ENCODE data around the gene KIFC3. TPM values are rescaled to one million over a fixed set of nuclear protein-coding genes. Genes with fewer than 3 reads are reported as not detected.
A peak's percentile ranks its signal among the peaks of the same experiment; 100 is the strongest.
"Not testable (repeated sequence)": the region's sequence is repeated elsewhere in the genome, so short reads cannot be mapped to it uniquely, and the experiment has no call there.

The KIFC3 gene
- total RNA-seq, 1 donor from 2014 or later, result 445 TPM

DNA sequence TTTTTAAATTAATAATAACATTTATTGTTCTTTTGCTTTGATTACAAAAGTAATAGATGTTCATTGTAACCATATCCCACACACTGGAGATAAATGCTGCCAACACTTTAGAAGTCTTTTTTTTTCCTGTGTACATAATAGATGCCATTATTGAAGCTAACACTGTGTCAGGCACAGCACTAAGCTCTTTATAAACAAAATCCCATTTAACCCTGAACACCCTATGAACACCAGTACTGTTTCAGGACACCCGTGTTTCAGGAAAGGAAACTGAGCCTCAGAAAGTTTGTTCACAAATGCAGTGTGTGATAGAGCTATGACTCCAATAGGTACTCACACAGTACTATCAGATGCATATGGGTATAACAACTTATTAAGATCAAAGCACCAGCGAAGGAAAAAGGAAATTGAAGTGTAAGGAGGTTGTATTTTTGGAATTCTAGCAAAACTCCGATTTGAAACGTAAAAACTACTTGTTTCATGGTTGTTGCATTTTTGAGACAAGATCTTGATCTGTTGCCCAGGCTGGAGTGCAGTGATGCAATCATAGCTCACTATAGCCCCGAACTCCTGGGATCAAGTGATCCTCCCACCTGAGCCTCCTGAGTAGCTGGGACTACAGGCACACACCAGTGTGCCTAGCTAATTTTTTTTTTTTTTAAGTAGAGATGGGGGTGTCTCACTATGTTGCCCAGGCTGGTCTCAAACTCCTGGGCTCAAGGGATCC is 2.0 kb upstream of the KIFC3 start:
- no peak for DNase-seq (ENCODE audit: low read depth)

DNA sequence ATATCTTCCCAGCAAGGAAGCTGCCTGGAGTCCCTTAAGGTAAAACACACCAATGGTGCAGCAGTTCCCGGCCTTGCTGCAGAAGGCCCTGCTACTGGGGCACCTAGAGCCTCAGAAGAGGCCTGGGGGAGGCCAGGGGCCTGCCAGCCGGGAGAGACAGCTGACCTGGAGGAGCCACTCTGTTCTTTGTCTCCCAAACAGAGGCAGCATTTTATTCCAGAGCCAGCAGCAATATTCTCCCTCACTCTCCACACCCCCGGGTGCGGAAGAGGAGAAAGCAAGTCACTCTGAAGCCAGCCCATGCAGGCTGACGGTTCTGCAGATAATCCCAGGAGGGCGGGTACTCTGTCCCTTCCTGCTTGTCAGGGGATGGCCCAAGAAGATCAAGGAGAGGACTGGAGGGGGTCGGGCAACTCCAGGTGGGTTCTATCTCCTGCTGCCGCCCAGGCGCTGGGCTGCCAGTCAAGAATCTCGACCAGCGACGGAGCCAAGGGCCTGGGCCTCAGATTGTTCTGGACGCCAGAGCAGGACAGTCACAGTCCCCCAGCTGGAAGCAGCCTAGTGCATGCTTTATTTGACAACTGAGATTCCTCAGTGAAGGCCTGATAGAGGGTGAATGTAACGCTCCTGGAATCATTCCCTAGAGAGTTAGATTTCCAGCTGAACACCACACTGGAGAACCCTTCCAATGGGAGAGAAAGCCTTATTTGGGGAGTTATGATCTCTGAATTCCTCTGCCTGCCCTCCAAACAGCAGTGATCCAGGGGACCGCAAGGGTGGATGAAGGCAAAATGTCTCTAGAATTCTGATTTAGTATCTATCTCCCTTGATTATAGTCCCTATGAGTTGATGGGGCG is 1.1 kb upstream of the KIFC3 start:
- no peak for DNase-seq (ENCODE audit: low read depth)

DNA sequence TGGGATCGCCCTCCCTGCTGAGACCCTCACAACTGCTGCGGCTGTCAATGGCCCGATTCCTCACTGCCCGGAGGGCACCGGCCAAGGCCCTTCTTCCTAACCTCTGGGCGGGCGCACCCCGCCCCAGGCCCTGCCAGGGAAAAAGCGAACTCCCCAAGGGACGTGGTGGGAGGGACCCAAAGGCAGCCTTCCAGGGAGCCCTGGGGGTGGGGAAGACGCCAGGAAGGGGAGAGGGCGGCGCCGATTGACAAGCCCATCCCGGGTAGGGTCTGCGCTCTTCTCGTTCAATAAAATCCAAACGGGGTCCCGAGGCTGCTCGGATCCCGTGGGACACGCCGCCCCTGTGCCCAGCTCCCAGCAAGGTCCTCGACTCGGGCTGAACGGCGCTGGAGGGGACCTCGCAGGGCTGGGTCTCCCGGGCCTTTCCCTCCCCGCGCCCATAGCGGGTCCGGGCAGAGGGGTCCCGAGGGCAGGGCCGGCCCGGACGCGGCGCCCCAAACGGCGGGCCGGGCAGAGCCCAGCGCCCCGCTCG is 416 bp downstream of the KIFC3 start:
- no peak for DNase-seq (ENCODE audit: low read depth)

DNA sequence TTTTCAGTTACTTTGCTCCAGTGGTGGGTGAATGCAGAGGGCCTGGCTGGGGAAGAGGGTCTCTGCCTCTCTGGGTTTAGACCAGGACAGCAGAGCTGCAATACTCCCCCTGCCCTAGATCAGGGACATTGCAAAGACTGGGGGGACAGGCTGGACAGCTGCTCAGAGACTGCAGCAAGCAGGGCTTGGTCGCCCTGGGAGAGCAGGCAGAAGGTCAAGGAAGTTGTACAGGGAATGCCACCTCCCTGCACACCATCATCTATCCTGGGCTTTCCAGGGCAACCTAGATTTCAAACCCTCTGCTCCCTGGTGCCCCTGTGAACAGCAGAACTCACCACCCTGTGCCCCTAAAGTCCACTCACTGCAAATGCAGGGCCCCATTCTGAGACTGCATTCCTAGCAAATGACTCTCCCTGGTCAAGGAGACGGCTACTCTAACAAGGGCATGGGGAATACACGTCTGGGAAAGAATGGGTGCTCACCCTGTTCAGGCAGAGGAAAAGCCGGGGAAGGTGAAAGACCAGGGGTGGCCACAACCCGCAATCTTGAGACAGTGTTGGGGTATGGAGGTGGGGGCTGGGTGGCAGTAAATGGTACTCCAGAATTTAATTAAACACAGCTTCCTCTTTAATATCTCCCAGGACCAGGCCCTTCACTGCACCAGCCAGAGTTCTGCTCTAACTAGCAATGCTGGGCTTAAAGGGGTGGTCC is 1.0 kb downstream of the KIFC3 start:
- peak; percentile 75 for DNase-seq (ENCODE audit: low read depth)

DNA sequence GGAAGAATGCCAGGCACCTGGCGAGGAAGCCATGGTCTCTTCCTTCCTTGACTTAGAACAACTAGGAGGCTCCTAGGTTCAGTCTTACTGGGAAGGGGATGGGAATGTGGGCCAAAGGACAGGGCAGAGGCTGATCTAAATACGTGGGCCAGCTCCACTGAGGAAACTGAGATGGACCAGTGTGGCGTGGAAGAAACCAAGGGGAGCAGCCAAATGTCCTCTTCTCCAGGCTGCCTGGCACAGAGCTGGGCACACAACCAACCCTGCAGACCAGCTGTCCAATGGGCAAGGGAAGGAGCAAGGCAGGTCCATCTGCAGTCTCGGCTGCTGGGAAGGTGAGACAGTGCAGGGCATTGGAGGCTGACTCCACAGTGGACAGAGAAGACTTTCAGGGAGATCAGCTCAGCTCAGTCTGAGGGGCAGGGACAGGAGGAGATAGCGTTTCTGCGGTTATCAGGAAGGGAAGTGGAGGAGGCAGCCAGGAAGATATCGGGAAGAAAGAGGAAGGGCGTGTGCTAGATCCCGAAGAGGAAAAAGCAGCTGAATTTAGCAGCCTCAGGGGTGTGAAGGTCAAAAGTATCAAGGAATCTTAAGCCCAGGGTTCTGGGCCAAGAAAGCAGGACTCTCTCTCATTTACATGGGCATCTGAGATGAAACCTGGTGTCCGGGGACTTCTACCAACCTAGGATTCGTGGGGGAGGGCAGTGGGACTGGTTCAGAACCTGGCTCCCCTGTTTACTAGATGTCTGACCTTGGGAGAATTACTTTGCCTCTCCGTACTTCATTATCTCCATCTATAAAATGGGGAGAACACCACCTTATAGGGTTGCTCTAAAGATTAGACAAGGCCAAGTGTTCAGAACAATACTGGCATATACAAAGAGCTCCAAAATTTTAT is 1.8 kb downstream of the KIFC3 start:
- DNase-seq (ENCODE audit: low read depth), result no peak

DNA sequence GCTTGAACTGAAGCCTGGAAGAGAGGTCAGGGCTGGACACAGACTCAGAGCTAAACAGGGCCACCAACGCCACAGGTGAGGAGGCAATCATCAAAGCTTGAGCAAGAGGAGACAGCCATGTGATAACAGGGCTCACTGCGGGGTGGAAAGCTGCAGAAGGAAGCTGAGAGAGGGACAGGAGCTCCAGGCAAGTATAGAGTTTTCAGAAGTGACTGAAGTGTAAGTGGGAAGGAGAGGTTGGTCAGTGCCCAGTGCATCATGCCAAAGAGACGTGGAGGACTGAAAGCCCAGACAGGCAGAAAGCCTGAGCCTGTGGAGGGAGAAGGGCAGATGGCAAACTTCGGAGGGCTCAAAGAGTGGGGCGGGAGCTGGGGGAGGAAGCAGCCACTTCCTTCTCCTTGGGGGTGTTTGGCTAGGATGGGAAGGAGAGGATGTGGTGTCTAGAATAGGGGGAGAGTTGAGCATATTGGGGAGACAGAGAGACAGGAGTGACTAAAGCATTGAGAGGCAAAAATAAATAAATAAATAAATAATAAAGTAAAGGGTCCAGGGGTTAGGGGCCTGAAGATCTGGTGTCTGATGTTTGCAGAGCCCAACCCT is 2.6 kb downstream of the KIFC3 start:
- no peak for DNase-seq (ENCODE audit: low read depth)

DNA sequence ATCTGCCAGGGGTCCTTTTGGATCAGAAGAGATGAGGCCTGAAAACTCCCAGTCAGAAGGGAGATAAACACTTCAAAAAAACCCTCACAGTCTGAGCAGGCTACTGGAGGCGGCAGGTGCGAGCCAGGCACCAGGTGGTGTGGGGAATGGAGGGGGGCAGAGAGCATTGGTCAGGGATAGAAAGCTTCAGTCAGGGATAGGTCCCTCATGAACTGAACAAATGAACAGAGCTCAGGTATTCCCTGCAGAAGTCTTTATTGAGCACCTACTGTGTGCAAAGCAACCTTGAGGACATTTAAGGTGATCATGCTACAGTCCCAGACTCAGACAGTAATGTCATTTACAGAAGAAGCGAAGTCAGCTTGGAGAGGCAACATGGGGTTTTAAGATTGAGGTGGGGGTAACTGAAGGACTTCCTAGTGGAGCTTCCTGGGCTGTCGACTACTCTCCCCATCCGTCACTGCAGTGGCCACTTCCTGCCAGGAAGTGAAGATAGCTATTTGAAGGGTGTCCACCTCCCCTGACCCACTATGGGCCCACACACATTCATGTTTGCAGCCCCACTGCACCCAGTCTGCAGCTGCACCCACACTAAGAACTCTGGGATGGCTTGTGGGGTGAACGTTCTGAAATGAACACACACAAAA is 3.2 kb downstream of the KIFC3 start:
- no peak for DNase-seq (ENCODE audit: low read depth)

DNA sequence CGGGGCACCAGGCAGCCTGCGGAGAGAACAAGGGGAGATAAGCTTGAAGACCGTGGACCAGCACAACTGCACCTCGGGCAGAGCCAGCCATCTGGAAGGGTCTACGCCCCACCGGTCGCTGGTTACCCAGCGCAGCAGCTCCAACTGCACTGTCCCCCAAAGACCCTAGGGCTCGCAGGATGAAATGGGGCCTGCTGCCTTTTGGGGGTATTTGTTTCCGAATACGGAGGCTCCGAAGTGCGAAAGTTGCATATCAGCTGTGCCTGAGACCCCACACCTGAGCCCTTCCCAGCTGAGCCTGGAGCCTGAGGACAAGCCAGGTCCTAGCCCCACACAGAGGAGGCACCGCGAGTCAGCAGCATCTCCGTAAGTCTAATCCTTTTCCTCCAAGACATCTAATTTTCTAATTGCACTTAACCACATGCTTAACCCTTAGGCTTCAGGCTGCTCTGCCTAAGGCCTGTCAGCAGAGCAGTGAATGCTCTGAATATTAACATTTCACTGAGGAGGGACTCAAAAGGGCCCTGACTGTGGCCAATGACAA is 4.0 kb downstream of the KIFC3 start:
- no peak for DNase-seq (ENCODE audit: low read depth)

DNA sequence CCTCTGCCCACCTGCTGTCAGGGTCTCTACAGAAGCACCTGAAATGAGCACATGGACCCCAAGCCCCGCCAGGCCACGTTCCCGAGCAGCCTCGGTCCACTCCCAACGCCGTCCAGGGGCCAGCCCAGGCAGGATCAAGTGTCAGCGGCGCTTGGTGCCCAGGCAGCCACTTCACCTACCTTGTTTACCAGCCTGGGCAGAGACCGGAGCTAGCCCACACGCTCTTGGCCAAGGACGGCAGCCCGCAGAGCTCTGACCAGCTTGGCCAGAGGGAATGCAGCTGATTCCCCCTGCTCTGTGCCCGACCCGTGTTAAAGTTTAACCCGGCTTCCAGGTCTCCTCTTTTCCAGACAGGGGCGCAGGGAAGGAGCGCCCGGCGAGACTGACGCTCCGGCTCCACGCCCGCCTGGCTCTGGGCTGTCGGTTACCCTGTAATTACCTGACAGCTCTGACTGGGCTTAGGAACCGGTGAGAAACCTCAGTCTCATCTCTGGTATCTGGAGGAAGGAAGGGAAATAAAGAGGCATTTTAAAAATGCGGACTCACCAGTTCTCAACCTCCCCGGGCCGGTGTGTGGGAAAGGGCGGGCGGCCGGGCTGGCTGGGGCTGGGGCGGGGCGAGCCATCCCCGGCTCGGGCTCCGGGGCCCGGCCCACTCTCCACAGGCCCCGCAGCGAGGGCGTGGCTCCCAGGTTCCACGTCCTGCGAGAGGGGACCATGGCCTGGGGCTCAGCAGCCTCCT is 4.6 kb downstream of the KIFC3 start:
- DNase-seq (ENCODE audit: low read depth), result peak; percentile 90

DNA sequence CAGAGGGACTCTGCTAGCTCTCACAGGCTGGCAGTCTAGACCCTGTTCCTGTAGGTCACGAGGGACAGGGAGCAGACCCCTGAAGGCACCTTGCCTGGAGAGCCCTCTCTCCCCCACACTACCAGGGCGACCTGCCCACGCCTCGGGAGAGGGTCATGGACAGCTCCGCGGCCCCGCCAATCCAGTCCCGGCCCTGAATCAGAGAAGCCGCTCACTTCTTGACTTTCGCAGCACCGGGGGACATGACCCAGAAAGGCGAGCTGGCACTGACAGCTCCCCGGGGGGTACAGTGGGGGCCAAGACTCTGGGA is 5.1 kb downstream of the KIFC3 start:
- no peak for DNase-seq (ENCODE audit: low read depth)

DNA sequence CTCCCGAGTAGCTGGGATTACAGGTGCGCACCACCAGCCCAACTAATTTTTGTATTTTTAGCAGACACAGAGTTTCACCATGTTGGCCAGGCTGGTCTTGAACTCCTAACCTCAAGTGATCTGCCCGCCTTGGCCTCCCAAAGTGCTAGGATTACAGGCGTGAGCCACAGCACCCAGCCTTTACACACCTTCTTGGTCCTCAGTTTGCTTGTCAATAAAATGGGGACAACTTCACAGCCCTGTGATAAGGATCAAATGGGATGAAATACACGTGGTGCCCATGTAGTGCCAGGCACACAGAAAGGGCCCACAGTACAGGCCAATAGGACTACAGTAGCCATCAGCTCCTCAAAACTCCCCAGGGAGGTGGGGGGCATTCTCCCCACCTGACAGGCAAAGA is 6.3 kb downstream of the KIFC3 start:
- not testable (repeated sequence) for DNase-seq (ENCODE audit: low read depth)

DNA sequence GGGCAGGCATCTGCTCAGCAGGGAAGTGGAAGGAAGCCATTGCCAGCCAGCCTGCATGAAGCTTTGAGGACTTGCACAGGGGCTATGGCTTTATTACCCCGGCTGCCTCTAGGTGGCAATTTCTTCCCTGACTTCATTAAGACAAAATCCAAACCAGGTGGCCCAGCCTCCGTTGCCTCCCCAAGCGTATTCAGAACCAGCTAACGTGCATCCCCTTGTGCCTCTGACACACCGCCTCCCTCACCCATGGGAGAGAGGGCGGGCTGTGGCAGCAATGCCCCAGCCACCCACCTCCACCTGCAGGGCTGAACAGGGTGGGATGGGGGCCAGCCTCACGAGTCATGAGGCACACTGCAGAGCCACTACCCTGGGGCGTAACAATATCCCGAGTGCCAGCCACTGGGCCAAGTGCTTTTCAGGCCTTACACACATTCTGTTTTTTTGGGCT is 6.8 kb downstream of the KIFC3 start:
- peak; percentile 84 for DNase-seq (ENCODE audit: low read depth)

DNA sequence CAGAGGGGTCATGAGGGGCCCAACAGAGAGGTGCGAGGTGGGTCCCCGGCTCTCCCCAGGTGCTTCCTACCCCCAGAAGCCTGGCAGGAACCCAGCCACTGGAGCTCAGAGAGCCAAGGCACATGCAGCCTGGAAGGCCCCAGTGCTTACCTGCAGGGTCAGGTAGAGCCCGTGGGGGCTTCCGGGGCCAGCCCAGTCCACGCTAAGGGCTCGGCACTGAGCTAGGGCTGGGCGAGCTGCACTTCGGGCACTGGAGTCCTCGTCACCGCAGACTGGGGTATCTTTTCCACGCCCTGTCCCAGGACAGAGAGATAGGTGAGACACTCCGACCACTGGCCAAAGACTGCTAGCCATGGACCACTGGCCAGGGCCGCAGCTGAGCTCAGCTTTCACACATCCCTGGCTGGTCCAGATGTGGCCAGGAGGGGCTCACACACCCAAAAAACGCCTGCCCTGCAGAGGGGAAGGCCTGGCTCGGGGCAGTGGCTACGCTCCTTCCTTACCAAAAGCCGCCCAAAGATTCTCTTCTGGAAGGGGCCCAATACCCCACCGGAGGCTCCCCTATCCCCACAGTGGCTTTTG is 7.4 kb downstream of the KIFC3 start:
- no peak for DNase-seq (ENCODE audit: low read depth)

DNA sequence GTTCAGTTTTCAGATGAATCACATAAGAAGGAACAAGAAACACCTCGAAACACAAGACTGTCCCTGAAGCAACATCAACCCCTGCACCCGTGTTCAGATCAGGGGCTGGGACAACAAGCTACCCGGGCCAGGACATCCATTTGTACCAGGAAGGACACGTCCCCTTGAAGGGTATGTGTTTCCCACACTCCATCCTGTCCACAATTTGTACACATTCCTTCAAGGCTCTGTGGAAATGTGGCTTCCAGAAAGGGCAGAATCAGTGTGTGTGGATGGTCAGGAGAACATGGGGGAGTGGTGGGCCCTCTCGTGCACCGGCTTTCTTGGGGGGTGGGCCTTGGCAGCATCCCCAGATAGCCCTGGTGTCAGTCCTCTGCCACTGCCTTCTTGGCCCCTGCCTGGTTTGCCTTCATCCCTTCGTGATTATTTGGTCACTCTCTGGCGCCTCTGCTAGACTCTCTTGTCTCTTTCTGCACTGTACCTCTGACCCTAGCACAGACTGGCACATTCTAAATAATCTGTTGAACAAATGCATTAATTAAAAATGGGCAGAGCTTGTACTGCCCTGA is 10.3 kb downstream of the KIFC3 start:
- no peak for DNase-seq (ENCODE audit: low read depth)

DNA sequence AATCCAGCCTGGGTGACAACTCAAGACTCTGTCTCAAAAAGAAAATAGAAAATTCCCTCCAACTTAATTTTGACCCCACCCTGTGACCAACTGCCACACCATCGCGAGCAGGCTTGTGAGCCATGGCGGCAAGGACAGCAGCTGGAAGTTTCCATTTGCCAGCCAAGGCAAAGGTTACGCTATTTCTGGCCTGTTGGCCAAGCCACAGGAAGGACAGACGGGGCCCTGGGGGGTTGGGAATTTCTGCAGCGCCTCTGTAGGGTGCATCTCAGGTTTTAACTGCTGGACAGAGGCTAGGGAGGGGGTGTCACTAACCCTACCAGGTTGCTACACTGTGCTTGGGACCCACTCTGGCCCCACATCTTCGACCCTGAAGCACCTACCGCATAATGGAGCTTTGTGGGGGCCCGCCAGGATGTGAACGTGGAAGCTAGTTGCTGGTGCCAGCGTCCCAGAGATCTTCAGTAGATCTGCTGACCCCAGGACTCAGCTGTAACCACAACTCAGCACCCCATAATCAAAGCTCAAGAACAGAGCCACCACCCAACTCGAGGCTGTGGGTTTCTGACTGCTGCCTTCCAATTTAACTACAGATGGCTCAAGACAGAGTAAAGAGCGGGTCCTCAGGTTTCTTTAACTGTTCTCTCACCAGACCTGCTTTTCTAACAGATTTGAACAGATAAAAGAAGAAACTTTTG is 10.9 kb downstream of the KIFC3 start:
- no peak for DNase-seq (ENCODE audit: low read depth)

DNA sequence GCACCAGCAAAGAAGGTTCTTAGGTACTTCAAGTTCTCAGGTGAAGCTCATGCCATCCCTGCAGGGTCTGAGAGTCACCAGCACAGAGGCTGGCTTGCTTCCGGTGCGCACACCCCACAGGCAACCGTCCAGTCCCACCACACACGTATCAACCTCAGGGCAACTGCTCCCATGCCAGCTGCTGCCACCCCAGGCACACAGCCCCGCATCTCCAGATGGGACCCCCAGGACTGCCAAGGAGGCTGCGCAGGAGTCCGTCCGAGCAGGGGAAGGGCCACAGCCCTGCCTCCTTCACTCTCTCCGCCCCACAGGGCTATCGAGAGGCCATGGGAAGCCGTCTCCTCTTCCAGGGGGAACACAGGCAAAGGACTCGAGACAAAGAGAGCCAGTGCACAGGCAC is 13.3 kb downstream of the KIFC3 start:
- no peak for DNase-seq (ENCODE audit: low read depth)

DNA sequence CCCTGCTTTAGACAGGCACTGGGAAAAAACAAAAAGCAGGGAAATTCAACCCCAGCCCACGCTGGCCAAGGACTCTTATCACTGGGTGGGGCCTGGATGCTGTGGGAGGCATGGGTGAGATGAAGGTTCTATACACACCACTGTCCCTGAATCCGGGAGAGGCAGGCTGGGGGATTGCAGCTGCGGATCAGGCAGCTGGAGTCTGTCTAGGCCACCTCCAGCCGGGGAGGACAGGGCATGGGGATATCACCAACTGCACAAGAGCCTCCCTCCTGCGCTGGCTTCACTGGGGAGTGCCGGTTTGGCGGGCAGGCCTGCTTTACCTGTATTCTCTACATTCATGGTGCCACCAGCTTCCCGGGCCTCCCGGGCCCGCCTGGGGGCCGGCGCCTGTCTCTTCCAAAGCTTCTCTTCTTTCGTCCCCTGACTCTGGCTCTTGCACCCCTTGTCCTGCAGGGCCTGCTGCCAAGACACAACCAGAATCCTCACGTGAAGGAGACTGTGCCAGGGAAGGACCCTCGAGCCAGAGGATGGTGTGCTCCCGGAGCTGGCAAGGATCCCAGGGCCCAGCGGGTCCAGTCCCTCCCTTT is 13.9 kb downstream of the KIFC3 start:
- DNase-seq (ENCODE audit: low read depth), result no peak

DNA sequence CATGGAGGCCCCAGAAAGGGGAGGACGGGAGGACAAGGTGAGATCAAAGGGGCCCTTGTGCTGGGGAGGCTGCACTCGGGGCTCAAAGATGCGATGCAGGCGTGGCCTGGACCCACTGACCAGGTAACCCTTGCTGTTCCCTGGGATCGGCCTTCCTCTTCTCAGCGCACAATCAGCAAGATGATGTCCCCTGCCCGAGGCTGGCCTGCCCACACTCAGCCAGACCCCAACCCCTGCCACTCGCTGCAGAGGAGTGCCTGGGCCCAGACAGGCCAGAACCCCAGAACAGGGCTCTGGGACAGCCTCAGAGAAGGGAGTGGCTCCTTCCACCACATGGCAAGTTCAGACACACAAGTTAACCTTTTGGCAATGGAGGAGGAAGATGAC is 14.8 kb downstream of the KIFC3 start:
- DNase-seq (ENCODE audit: low read depth), result no peak
